NCI-H1417 (cell line): ENCODE results near the gene ANO1.
"Not testable (repeated sequence)": the region's sequence is repeated elsewhere in the genome, so short reads cannot be mapped to it uniquely, and the experiment has no call there.

Experiments
- DNase-seq, 3 experiments: peaks; one replicate each; lab custom pipeline; 2025; lab: John Stamatoyannopoulos, UW

The ANO1 gene

GRCh38 chr11:70210051-70210501 is 132.0 kb downstream of the ANO1 start:
- DNase-seq, result no peak

GRCh38 chr11:70210530-70210929 is 132.4 kb downstream of the ANO1 start:
- DNase-seq, result no peak

GRCh38 chr11:70212227-70212811 is 134.2 kb downstream of the ANO1 start:
- no peak for DNase-seq

GRCh38 chr11:70217388-70217787 is 139.3 kb downstream of the ANO1 start:
- DNase-seq, result not testable (repeated sequence)

GRCh38 chr11:70218076-70218475 is 140.0 kb downstream of the ANO1 start:
- DNase-seq, result not testable (repeated sequence)

- no peak for DNase-seq
Measured at GRCh38 chr11:70220136-70220535, 142.0 kb downstream of the ANO1 start.

GRCh38 chr11:70220920-70221319 is 142.8 kb downstream of the ANO1 start:
- no peak for DNase-seq

- no peak for DNase-seq
Measured at GRCh38 chr11:70225681-70226177, 147.6 kb downstream of the ANO1 start.

GRCh38 chr11:70226183-70226582 is 148.1 kb downstream of the ANO1 start:
- DNase-seq, result no peak

- no peak for DNase-seq
Measured at GRCh38 chr11:70226967-70227366, 148.8 kb downstream of the ANO1 start.

- DNase-seq, result no peak
Measured at GRCh38 chr11:70229737-70230136, 151.6 kb downstream of the ANO1 start.

- DNase-seq, result no peak
Measured at GRCh38 chr11:70230151-70230839, 152.2 kb downstream of the ANO1 start.

- DNase-seq, result no peak
Measured at GRCh38 chr11:70230840-70231710, 153.0 kb downstream of the ANO1 start.

GRCh38 chr11:70233034-70233433 is 154.9 kb downstream of the ANO1 start:
- no peak for DNase-seq

GRCh38 chr11:70233511-70233934 is 155.4 kb downstream of the ANO1 start:
- no peak for DNase-seq

- no peak for DNase-seq
Measured at GRCh38 chr11:70233962-70234361, 155.8 kb downstream of the ANO1 start.
